Panc1 (cell line): Measurements from ENCODE around the gene PHRF1. TPM values are rescaled to one million over a fixed set of nuclear protein-coding genes. Genes with fewer than 3 reads are reported as not detected.

ENCODE experiments used
- ATAC-seq: fragments of 200-7000 bp; cut with Tn5 transposase; 2 replicates; pipeline ENCODE4 v1.9.1; 2020; ENCODE audit warnings: mild to moderate bottlenecking, moderate library complexity
- BruUV-seq: library from RNA; stranded (reverse); fragments of 400-500 nt; replicated peaks from 2 replicates; lab custom pipeline; 2021; lab: Mats Ljungman, UMichigan
- CTCF ChIA-PET: fragments of 300-600 bp; sonication (Branson Sonifier 250); formaldehyde crosslinking; loops from one replicate; lab custom pipeline; 2022; ENCODE audit warnings: antibody characterized with exemption; lab: Charles Lee
- POLR2A ChIA-PET: fragments of 300-600 bp; sonication (Branson Sonifier 250); formaldehyde crosslinking; loops from one replicate; lab custom pipeline; 2022; ENCODE audit warnings: antibody characterized with exemption; lab: Charles Lee
- DNase-seq: peaks from one replicate; pipeline ENCODE4 v3.0.0-alpha.2; 2010; ENCODE audit warnings: low read depth, low spot score
- H3K27ac ChIP-seq: 2 replicates; pipeline ENCODE4 v1.5.1; 2011; ENCODE audit warnings: mild to moderate bottlenecking, low read length, inconsistent platforms
- H3K27me3 ChIP-seq: fragments of 200-500 bp; sonication (Bioruptor generic); 2 replicates; pipeline ENCODE4 v1.6.0; 2014; ENCODE audit warnings: low read length, inconsistent platforms; ENCODE audit not compliant: control insufficient read depth, insufficient read depth
- H3K36me3 ChIP-seq: fragments of 200-500 bp; sonication (Bioruptor generic); 2 replicates; pipeline ENCODE4 v1.5.1; 2014; ENCODE audit warnings: inconsistent platforms, mild to moderate bottlenecking, low read length, moderate library complexity; ENCODE audit not compliant: control insufficient read depth, insufficient read depth
- H3K4me1 ChIP-seq: 2 replicates; pipeline ENCODE4 v1.5.1; 2011; ENCODE audit warnings: inconsistent platforms, mild to moderate bottlenecking, low read length, moderate library complexity; ENCODE audit not compliant: control insufficient read depth, insufficient read depth
- H3K4me3 ChIP-seq, 2 experiments: 2 replicates each; pipeline ENCODE4 v1.5.1; 2011 to 2012; ENCODE audit warnings: low read depth in 2 of 2, low read length in 2 of 2, mild to moderate bottlenecking in 2 of 2, inconsistent platforms in 1 of 2, moderate library complexity in 1 of 2
- H3K9me3 ChIP-seq: fragments of 200-500 bp; sonication (Bioruptor generic); 2 replicates; pipeline ENCODE4 v1.5.1; 2014; ENCODE audit warnings: low read depth, mild to moderate bottlenecking, inconsistent platforms, low read length, moderate library complexity; ENCODE audit not compliant: control insufficient read depth, insufficient read depth
- POLR2AphosphoS5 ChIP-seq: IDR thresholded peaks from 2 replicates; pipeline ENCODE4 v1.6.1; 2012; ENCODE audit warnings: mild to moderate bottlenecking, low read depth, low read length, moderate library complexity
- SIN3A ChIP-seq: IDR thresholded peaks from 2 replicates; pipeline ENCODE4 v1.6.1; 2012; ENCODE audit warnings: low read depth, mild to moderate bottlenecking, low read length, moderate library complexity, borderline replicate concordance; ENCODE audit not compliant: insufficient read depth
- TCF7L2 ChIP-seq: IDR thresholded peaks from 2 replicates; pipeline ENCODE4 v1.6.1; 2011; ENCODE audit warnings: mild to moderate bottlenecking, low read depth, low read length, inconsistent platforms
- in situ Hi-C: cut with HindIII; loops from 2 replicates; pipeline ENCODE4 v1.10.0; 2016; ENCODE audit warnings: low sequenced_read_pairs, low pct_unique_long_range_greater_than_20kb
- intact Hi-C: fragments of 100-400 bp; cut with micrococcal nuclease; formaldehyde crosslinking; loops from one replicate; pipeline ENCODE4 v1.10.0; 2022; ENCODE audit not compliant: unreplicated experiment
- total RNA-seq: library from RNA; stranded (reverse); gene quantifications from one replicate; pipeline ENCODE4 v1.2.1, GENCODE V29; 2021; ENCODE audit not compliant: unreplicated experiment
- TF ChIP-seq, protein P1 (sequence below): fragments of 450-650 bp; IDR thresholded peaks from 2 replicates; pipeline ENCODE4 v1.5.1; 2017; ENCODE audit warnings: mild to moderate bottlenecking
- TF ChIP-seq, protein P2 (sequence below), 2 experiments: IDR thresholded peaks; 2 replicates each; pipeline ENCODE4 v1.6.1; 2011 to 2012; ENCODE audit warnings: low read depth in 2 of 2, control low read depth in 1 of 2, low read length in 1 of 2, mild to moderate bottlenecking in 1 of 2, moderate library complexity in 1 of 2; ENCODE audit not compliant: insufficient read depth in 1 of 2

PHRF1 gene
- total RNA-seq, 1 experiment from 2014 or later, result 90.6 TPM

DNA sequence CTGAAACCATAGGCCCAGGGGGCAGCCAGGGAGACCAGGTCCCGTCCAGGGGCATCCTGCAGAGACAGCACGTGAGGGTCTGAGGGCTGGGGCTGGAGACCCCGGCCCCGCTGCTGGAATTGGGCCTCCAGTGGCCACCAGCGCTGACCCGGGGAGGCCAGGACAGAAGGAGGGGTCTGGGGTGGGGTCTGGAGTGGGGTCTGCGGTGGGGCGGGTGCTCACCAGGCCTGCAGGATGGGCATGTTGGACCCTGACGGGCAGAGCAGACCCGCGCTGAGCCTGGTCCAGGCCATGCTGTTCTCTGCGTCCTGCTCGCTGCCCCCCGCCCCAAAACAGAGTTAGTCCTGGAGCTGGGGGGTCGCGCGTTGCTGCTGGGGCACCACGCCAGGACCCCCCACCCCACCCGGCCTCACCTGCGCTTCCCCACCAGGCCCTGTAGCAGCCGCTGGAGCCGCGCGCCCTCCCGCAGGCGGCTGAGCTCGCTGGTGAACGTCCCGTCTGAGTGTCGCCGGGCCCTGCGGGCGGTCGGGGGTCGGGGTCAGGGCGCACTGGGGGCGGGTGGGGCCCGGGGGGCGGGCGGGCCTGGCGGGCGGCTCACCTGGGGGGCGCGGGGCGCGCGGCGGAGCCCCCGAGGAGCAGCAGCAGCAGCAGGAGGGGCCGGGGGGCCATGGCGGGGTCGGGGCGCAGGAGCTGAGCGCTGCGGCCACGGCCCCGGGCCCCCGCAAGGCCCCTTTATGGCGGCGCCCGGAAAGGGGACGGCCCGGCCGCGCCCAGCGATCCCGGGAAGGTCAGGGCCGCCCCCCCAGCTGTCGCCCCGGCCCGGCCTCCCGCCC lies 50.4 kb downstream of the PHRF1 start, which contains the start of gene SCT:
Gene SCT, minus strand, starts transcription at position 707 of the 833 bp plus-strand sequence. Its CDS starts 38 bp downstream, at position 669.
- H3K9me3 ChIP-seq, result no peaks in the 10 kb centered on the region
- H3K27ac ChIP-seq, result no peak within 1 kb of the TSS
- BruUV-seq, result no TSS peak
- TF ChIP-seq, protein P1, sequence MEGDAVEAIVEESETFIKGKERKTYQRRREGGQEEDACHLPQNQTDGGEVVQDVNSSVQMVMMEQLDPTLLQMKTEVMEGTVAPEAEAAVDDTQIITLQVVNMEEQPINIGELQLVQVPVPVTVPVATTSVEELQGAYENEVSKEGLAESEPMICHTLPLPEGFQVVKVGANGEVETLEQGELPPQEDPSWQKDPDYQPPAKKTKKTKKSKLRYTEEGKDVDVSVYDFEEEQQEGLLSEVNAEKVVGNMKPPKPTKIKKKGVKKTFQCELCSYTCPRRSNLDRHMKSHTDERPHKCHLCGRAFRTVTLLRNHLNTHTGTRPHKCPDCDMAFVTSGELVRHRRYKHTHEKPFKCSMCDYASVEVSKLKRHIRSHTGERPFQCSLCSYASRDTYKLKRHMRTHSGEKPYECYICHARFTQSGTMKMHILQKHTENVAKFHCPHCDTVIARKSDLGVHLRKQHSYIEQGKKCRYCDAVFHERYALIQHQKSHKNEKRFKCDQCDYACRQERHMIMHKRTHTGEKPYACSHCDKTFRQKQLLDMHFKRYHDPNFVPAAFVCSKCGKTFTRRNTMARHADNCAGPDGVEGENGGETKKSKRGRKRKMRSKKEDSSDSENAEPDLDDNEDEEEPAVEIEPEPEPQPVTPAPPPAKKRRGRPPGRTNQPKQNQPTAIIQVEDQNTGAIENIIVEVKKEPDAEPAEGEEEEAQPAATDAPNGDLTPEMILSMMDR, result no peak
- TF ChIP-seq TCF7L2 (no peak), POLR2AphosphoS5 (no peak), SIN3A (no peak)
- TF ChIP-seq, protein P2, sequence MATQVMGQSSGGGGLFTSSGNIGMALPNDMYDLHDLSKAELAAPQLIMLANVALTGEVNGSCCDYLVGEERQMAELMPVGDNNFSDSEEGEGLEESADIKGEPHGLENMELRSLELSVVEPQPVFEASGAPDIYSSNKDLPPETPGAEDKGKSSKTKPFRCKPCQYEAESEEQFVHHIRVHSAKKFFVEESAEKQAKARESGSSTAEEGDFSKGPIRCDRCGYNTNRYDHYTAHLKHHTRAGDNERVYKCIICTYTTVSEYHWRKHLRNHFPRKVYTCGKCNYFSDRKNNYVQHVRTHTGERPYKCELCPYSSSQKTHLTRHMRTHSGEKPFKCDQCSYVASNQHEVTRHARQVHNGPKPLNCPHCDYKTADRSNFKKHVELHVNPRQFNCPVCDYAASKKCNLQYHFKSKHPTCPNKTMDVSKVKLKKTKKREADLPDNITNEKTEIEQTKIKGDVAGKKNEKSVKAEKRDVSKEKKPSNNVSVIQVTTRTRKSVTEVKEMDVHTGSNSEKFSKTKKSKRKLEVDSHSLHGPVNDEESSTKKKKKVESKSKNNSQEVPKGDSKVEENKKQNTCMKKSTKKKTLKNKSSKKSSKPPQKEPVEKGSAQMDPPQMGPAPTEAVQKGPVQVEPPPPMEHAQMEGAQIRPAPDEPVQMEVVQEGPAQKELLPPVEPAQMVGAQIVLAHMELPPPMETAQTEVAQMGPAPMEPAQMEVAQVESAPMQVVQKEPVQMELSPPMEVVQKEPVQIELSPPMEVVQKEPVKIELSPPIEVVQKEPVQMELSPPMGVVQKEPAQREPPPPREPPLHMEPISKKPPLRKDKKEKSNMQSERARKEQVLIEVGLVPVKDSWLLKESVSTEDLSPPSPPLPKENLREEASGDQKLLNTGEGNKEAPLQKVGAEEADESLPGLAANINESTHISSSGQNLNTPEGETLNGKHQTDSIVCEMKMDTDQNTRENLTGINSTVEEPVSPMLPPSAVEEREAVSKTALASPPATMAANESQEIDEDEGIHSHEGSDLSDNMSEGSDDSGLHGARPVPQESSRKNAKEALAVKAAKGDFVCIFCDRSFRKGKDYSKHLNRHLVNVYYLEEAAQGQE (IDR thresholded peaks at IDR 0.05; ENCODE audit: insufficient read depth in 1 of 2, low read depth in 2 of 2, low read length in 1 of 2), result no peak
- no peaks in the 10 kb centered on the region for H3K36me3 ChIP-seq
- no peak within 1 kb of the TSS for H3K4me3 ChIP-seq
- CTCF ChIA-PET, result no interaction called here
- in situ Hi-C loops, result no loop called here
- intact Hi-C loops, result no loop called here
- POLR2A ChIA-PET, result no interaction called here
- DNase-seq, result no peak
- H3K27me3 ChIP-seq, result no peaks in the 10 kb centered on the region
- ATAC-seq, result no peak
- peaks cover 11% of the 10 kb centered on the region for H3K4me1 ChIP-seq

DNA sequence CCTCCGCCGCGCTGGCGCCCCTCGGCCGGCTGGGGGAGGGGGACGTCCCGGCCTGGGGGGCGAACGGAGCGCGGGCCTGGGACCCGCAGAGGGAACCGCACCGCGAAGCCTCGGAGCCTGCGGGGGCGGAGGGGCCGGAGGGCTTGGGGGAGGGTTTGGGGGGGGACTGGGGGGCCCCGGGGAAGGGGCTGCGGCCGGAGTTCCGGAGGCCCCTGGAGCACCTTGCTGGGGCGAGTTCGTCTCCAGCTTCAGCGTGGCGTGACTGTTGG lies 51.0 kb downstream of the PHRF1 start:
- POLR2A ChIA-PET, result no interaction called here
- in situ Hi-C loops (no loop called here), intact Hi-C loops (no loop called here)
- Histone ChIP-seq H3K27ac (no peak overlapping the region), H3K36me3 (no peaks in the 10 kb centered on the region), H3K27me3 (no peaks in the 10 kb centered on the region), H3K4me1 (peaks cover 11% of the 10 kb centered on the region), H3K9me3 (no peaks in the 10 kb centered on the region), H3K4me3 (no peak overlapping the region)
- no TSS peak for BruUV-seq
- CTCF ChIA-PET, result no interaction called here
- ATAC-seq, result no peak
- DNase-seq, result no peak
- TF ChIP-seq, protein P2 (IDR thresholded peaks at IDR 0.05; ENCODE audit: insufficient read depth in 1 of 2, low read depth in 2 of 2, low read length in 1 of 2), result no peak
- TF ChIP-seq SIN3A, result no peak
- TF ChIP-seq, protein P1, result no peak
- no peak for TF ChIP-seq TCF7L2
- TF ChIP-seq POLR2AphosphoS5, result no peak
